Cardiac fibroblast (primary cell): ENCODE measurements around the gene ARL13B.
"Not testable (repeated sequence)": the region's sequence is repeated elsewhere in the genome, so short reads cannot be mapped to it uniquely, and the experiment has no call there.

Experiments used
- DNase-seq, 2 donors: peaks; one replicate each; pipeline versions ENCODE4 v3.0.0 to v3.0.0-alpha.2; 2010; ENCODE audit warnings: low read depth in 2 of 2
- H3K4me3 ChIP-seq, 2 donors: replicated peaks in 1 of 2; 1 replicate in 1 of 2; 2 replicates in 1 of 2; pipeline ENCODE4 v1.5.1; 2011; ENCODE audit warnings: low read depth in 2 of 2, low read length in 2 of 2, mild to moderate bottlenecking in 2 of 2, moderate library complexity in 1 of 2
- CTCF ChIP-seq: IDR thresholded peaks from one replicate; pipeline ENCODE4 v1.5.1; 2011; ENCODE audit warnings: low read depth, mild to moderate bottlenecking, low read length, inconsistent platforms

Gene ARL13B

DNA sequence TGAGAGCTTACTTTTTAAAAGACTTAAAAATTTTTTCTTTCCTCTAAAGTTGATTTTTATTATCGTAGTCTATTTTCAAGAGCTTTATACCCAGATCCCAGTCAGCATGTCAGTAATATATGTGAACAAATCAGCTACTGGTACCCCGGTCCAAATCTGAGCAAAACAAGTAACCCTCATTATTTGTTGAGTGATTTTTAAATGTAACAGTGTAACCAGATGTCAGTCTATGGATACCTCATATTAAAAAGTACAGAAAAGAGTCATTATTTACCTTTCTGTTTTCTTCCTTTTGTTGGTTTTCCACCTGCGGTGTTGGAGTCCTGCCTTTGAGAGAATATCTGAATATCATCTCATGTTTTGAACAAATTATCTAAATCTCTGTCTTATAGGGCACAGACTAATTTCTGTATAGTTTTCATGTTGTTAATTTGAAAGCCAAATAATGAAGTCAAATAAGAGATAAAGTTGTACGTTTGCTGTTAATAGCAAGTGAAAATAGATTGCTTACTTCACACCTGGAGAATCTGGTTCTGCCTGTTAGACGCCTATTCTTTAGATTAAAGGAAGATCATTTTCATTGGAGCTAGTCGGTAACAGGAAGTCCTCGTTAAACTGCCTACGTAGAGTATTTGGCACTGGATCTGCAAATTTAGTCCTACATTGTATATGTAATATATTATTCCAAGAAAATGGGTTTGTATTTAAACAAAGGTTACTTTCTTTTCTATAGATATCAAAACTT is 48.3 kb downstream of the ARL13B start, which contains the start of gene STX19:
Gene STX19, minus strand, starts transcription at position 505 of the 745 bp plus-strand sequence. CDS start 13,328 bp downstream, outside the sequence.
- TF ChIP-seq CTCF = no peak
- DNase-seq = peak in 1 of 2 donors; percentile 17
- no peak within 1 kb of the TSS for H3K4me3 ChIP-seq

DNA sequence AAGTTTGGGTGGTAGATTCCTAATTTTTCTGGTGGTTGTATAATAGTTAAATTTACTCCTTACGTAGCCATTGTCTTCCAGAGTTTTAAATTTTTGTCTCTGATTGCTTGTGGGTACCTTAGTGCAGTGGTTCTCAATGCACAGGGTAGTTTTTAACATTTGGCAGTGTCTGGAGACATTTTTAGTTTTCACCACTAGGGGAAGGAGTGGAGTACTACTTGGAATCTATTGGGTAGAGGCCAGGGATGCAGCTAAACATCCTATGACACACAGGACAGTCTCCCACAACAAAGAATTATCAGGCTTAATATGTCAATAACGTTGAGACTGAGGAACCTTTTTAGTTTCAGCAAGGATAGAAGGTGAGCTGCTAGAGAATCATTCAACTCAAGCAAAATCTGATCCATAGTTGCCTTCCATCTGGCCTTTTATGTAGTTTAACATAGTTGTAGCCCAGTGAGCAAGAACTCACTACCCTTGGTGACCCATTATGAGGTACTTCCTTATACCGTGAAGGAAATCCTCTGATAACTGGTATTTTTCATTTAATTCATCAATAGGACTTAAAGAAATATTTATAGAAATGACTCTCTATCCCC is 57.1 kb downstream of the ARL13B start:
- peak; percentile 49 to 74 for DNase-seq
- peak; percentile 73 for TF ChIP-seq CTCF
- H3K4me3 ChIP-seq = no peak overlapping the region

DNA sequence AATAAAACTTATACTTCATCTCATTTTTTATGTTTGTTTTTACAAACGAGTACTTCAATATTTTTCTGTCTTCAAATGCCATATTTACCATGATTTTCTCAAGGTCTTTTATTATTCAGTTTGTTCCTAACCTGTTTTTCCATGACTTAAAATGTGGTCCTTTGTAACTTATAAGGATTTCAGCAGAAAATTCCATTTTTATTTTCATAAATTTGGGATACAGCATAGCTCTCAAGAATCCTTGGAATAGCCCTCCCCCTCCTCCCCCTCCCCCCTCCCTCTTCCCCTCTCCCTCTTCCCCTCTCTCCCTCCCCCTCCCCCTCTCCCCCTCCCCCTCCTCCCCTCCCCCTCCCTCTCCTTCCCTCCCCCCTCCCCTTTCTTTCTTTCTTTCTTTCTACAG is 63.3 kb downstream of the ARL13B start:
- no peak for TF ChIP-seq CTCF
- no peak overlapping the region for H3K4me3 ChIP-seq
- no peak for DNase-seq

DNA sequence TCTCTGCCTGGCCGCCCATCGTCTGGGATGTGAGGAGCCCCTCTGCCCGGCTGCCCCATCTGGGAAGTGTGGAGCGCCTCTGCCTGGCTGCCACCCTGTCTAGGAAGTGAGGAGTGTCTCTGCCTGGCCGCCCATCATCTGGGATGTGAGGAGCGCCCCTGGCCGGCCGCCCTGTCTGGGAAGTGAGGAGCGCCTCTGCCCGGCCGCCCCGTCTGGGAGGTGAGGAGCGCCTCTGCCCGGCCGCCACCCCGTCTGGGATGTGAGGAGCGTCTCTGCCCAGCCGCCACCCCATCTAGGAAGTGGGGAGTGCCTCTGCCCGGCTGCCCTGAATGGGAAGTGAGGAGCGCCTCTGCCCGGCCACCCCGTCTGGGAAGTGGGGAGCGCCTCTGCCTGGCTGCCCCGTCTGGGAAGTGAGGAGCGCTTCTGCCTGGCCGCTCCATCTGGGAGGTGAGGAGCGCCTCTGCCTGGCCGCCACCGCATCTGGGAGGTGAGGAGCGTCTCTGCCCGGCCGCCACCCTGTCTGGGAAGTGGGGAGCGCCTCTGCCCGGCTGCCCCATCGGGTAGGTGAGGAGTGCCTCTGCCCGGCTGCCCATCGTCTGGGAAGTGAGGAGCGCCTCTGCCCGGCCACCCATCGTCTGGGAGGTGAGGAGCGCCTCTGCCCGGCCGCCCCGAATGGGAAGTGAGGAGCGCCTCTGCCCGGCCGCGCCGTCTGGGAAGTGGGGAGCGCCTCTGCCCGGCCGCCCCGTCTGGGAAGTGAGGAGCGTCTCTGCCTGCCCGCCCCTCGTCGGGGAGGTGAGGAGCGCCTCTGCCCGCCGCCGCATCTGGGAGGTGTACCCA is 64.4 kb downstream of the ARL13B start:
- H3K4me3 ChIP-seq, DNase-seq: not testable (repeated sequence)

- TF ChIP-seq CTCF = no peak
- DNase-seq = no peak
- no peak overlapping the region for H3K4me3 ChIP-seq
These were observed 66.6 kb downstream of the ARL13B start for GRCh38 chr3:94046533-94046932.

DNA sequence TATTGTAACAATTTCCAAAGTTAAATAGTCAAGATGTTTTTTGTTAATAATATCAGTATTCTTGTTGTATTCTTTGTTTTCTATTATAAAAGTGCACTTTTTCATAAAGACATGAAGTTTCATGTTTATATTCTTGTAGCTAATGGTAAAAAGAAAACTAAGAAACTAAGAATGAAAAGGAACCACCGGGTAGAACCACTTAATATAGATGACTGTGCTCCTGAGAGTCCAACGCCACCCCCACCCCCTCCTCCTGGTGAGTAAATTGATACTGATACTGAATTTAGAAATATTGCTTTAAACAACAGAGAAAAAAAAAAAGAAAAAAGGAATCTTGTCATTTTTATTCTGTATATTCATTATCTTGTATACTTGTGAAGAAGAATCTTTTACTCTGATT is 69.3 kb downstream of the ARL13B start:
- no peak for TF ChIP-seq CTCF
- DNase-seq = no peak
- H3K4me3 ChIP-seq = no peak overlapping the region

GRCh38 chr3:94050546-94050945 is 70.6 kb downstream of the ARL13B start:
- no peak for TF ChIP-seq CTCF
- no peak for DNase-seq
- H3K4me3 ChIP-seq = no peak overlapping the region
